GM23248 (cell line): ENCODE data around the gene PTPRD. TPM values are rescaled to one million over a fixed set of nuclear protein-coding genes. Genes with fewer than 3 reads are reported as not detected.

Source experiments
- DNase-seq: peaks from one replicate; pipeline ENCODE4 v3.0.0-alpha.2; 2015
- H2AFZ ChIP-seq: fragments of 200-600 bp; sonication (generic); 2 replicates; pipeline ENCODE4 v1.6.1; 2016; ENCODE audit warnings: antibody characterized with exemption
- H3F3A ChIP-seq: fragments of 200-600 bp; sonication (generic); 2 replicates; pipeline ENCODE4 v1.6.1; 2016; ENCODE audit warnings: mild to moderate bottlenecking, antibody characterized with exemption, mixed run types; ENCODE audit not compliant: insufficient read depth
- H3K27ac ChIP-seq: fragments of 200-600 bp; sonication (generic); 2 replicates; pipeline ENCODE4 v1.5.1; 2016; ENCODE audit warnings: mild to moderate bottlenecking
- H3K27me3 ChIP-seq: fragments of 200-600 bp; sonication (generic); replicated peaks from 2 replicates; pipeline ENCODE4 v1.6.1; 2016; ENCODE audit warnings: mild to moderate bottlenecking; ENCODE audit not compliant: insufficient read depth
- H3K36me3 ChIP-seq: fragments of 200-600 bp; sonication (generic); 2 replicates; pipeline ENCODE4 v1.6.1; 2016; ENCODE audit warnings: low read depth, mild to moderate bottlenecking
- H3K4me1 ChIP-seq: fragments of 200-600 bp; sonication (generic); 2 replicates; pipeline ENCODE4 v1.6.1; 2016; ENCODE audit warnings: mild to moderate bottlenecking; ENCODE audit not compliant: insufficient read depth
- H3K4me2 ChIP-seq: fragments of 200-600 bp; sonication (generic); one replicate; pipeline ENCODE4 v1.6.1; 2016; ENCODE audit warnings: mild to moderate bottlenecking; ENCODE audit not compliant: unreplicated experiment
- H3K4me3 ChIP-seq: fragments of 200-600 bp; sonication (generic); 2 replicates; pipeline ENCODE4 v1.5.1; 2016; ENCODE audit warnings: mild to moderate bottlenecking
- H3K79me2 ChIP-seq: fragments of 200-600 bp; sonication (generic); 2 replicates; pipeline ENCODE4 v1.6.1; 2016; ENCODE audit warnings: mild to moderate bottlenecking; ENCODE audit not compliant: insufficient read depth
- H3K9ac ChIP-seq: fragments of 200-600 bp; sonication (generic); 2 replicates; pipeline ENCODE4 v1.6.1; 2016; ENCODE audit warnings: mild to moderate bottlenecking
- H3K9me2 ChIP-seq: fragments of 200-600 bp; sonication (generic); 2 replicates; pipeline ENCODE4 v1.6.1; 2016; ENCODE audit warnings: mixed run types, mild to moderate bottlenecking, moderate library complexity; ENCODE audit not compliant: insufficient read depth
- H3K9me3 ChIP-seq: fragments of 200-600 bp; sonication (generic); one replicate; pipeline ENCODE4 v1.6.1; 2017; ENCODE audit warnings: low read depth
- H4K20me1 ChIP-seq: fragments of 200-600 bp; sonication (generic); 2 replicates; pipeline ENCODE4 v1.6.0; 2016; ENCODE audit not compliant: insufficient read depth
- EZH2 ChIP-seq: fragments of 200-600 bp; sonication (generic); IDR thresholded peaks from 2 replicates; pipeline ENCODE4 v1.6.1; 2018; ENCODE audit warnings: antibody characterized with exemption, mild to moderate bottlenecking; ENCODE audit not compliant: insufficient read depth, poor library complexity, severe bottlenecking
- EZH2phosphoT487 ChIP-seq: fragments of 200-600 bp; sonication (generic); IDR thresholded peaks from 2 replicates; pipeline ENCODE4 v1.6.1; 2018; ENCODE audit warnings: antibody characterized with exemption, moderate library complexity, mild to moderate bottlenecking, low read depth; ENCODE audit not compliant: insufficient read depth
- WGBS, 2 experiments: methylation state at CpG; one replicate each; pipeline ENCODE4 v1.1.6; 2015 to 2017; ENCODE audit warnings: low lambda C conversion rate in 2 of 2, low coverage in 1 of 2; ENCODE audit errors: missing lambda C conversion rate in 2 of 2; 5-methylcytosine and 5-hydroxymethylcytosine counted together
- in situ Hi-C: fragments of 300-500 bp; cut with MboI; formaldehyde crosslinking; loops from 2 replicates; pipeline ENCODE4 v1.15.0; 2020
- polyA plus RNA-seq: library from polyadenylated mRNA; unstranded; fragments of >200 nt; fragmentation: Nextera tagmentation; extraction: Ambion mirVana; gene quantifications from 2 replicates; pipeline ENCODE4 v1.2.1, GENCODE V29; 2016
- total RNA-seq: library from RNA; depleted of rRNA; stranded (reverse); fragments of >200 nt; shearing (Covaris generic); gene quantifications from 2 replicates; pipeline ENCODE4 v1.2.3, GENCODE V29; 2014

The PTPRD gene
- total and polyA plus RNA-seq, 2 experiments from 2014 or later, result 0.05 TPM; not detected in 1

GRCh38 chr9:8809741-8810140 lies 1803.1 kb downstream of the PTPRD start:
- no peaks in the 10 kb centered on the region for H3K9me3 ChIP-seq
- H3K79me2 ChIP-seq, result no peaks in the 10 kb centered on the region
- 14 to 21% methylated on average over 3 of the region's 3 CpGs for WGBS, 2 experiments
- in situ Hi-C loops, result no loop called here
- H3K27me3 ChIP-seq, result no peaks in the 10 kb centered on the region
- no peaks in the 10 kb centered on the region for H3F3A ChIP-seq
- DNase-seq, result no peak
- H3K9me2 ChIP-seq, result no peaks in the 10 kb centered on the region
- no peak overlapping the region for H3K4me2 ChIP-seq
- no peak overlapping the region for H3K27ac ChIP-seq
- TF ChIP-seq EZH2phosphoT487, result no peak
- TF ChIP-seq EZH2, result no peak
- no peaks in the 10 kb centered on the region for H3K4me1 ChIP-seq
- no peaks in the 10 kb centered on the region for H4K20me1 ChIP-seq
- no peak overlapping the region for H2AFZ ChIP-seq
- H3K4me3 ChIP-seq, result no peak overlapping the region
- no peaks in the 10 kb centered on the region for H3K36me3 ChIP-seq
- no peak overlapping the region for H3K9ac ChIP-seq

GRCh38 chr9:8806150-8806549 lies 1806.7 kb downstream of the PTPRD start:
- no peaks in the 10 kb centered on the region for H3K9me3 ChIP-seq
- no peaks in the 10 kb centered on the region for H3K27me3 ChIP-seq
- TF ChIP-seq EZH2phosphoT487, result no peak
- no peak for TF ChIP-seq EZH2
- H3K4me3 ChIP-seq, result no peak overlapping the region
- no peaks in the 10 kb centered on the region for H3K4me1 ChIP-seq
- no peak for DNase-seq
- no peaks in the 10 kb centered on the region for H3K36me3 ChIP-seq
- no peaks in the 10 kb centered on the region for H3K9me2 ChIP-seq
- no peak overlapping the region for H3K27ac ChIP-seq
- no peak overlapping the region for H3K9ac ChIP-seq
- no peak overlapping the region for H2AFZ ChIP-seq
- H3F3A ChIP-seq, result no peaks in the 10 kb centered on the region
- no peaks in the 10 kb centered on the region for H3K79me2 ChIP-seq
- in situ Hi-C loops, result no loop called here
- no peak overlapping the region for H3K4me2 ChIP-seq
- H4K20me1 ChIP-seq, result no peaks in the 10 kb centered on the region
- WGBS, 2 experiments, result 26 to 33% methylated on average over 1 to 2 of the region's 2 CpGs

GRCh38 chr9:8804613-8805012 lies 1808.2 kb downstream of the PTPRD start:
- DNase-seq, result no peak
- Histone ChIP-seq H3K27ac (no peak overlapping the region), H3K9ac (no peak overlapping the region), H2AFZ (no peak overlapping the region), H3F3A (no peaks in the 10 kb centered on the region), H4K20me1 (no peaks in the 10 kb centered on the region), H3K79me2 (no peaks in the 10 kb centered on the region), H3K36me3 (no peaks in the 10 kb centered on the region), H3K27me3 (no peaks in the 10 kb centered on the region), H3K9me2 (no peaks in the 10 kb centered on the region), H3K4me1 (no peaks in the 10 kb centered on the region), H3K4me2 (no peak overlapping the region), H3K9me3 (no peaks in the 10 kb centered on the region), H3K4me3 (no peak overlapping the region)
- 19 to 23% methylated on average over 3 of the region's 3 CpGs for WGBS, 2 experiments
- in situ Hi-C loops, result no loop called here
- no peak for TF ChIP-seq EZH2
- no peak for TF ChIP-seq EZH2phosphoT487

GRCh38 chr9:8802242-8802641 lies 1810.6 kb downstream of the PTPRD start:
- H3K4me1 ChIP-seq, result no peaks in the 10 kb centered on the region
- no peak overlapping the region for H3K9ac ChIP-seq
- DNase-seq, result no peak
- H3K79me2 ChIP-seq, result no peaks in the 10 kb centered on the region
- H3K4me3 ChIP-seq, result no peak overlapping the region
- no peak overlapping the region for H3K4me2 ChIP-seq
- no peaks in the 10 kb centered on the region for H3K9me2 ChIP-seq
- in situ Hi-C loops, result no loop called here
- no peak overlapping the region for H3K27ac ChIP-seq
- no peaks in the 10 kb centered on the region for H4K20me1 ChIP-seq
- WGBS, 2 experiments, result 27 to 30% methylated on average over 4 of the region's 4 CpGs
- H2AFZ ChIP-seq, result no peak overlapping the region
- no peaks in the 10 kb centered on the region for H3F3A ChIP-seq
- H3K36me3 ChIP-seq, result no peaks in the 10 kb centered on the region
- no peaks in the 10 kb centered on the region for H3K27me3 ChIP-seq
- H3K9me3 ChIP-seq, result peaks cover 4% of the 10 kb centered on the region
- TF ChIP-seq EZH2, result no peak

- no peak overlapping the region for H2AFZ ChIP-seq
- no peak overlapping the region for H3K4me2 ChIP-seq
- DNase-seq, result no peak
- no peaks in the 10 kb centered on the region for H3K36me3 ChIP-seq
- no peaks in the 10 kb centered on the region for H4K20me1 ChIP-seq
- no peak overlapping the region for H3K4me3 ChIP-seq
- TF ChIP-seq EZH2 (no peak), EZH2phosphoT487 (no peak)
- H3K9me2 ChIP-seq, result no peaks in the 10 kb centered on the region
- H3F3A ChIP-seq, result no peaks in the 10 kb centered on the region
- no peak overlapping the region for H3K27ac ChIP-seq
- peaks cover 4% of the 10 kb centered on the region for H3K9me3 ChIP-seq
- no peaks in the 10 kb centered on the region for H3K4me1 ChIP-seq
- no peaks in the 10 kb centered on the region for H3K79me2 ChIP-seq
- H3K9ac ChIP-seq, result no peak overlapping the region
- no peaks in the 10 kb centered on the region for H3K27me3 ChIP-seq
- in situ Hi-C loops, result no loop called here
- WGBS, 2 experiments, result 6 to 8% methylated on average over 3 of the region's 3 CpGs
Observed at GRCh38 chr9:8800196-8800595, 1812.6 kb downstream of the PTPRD start.
